ENCODE results near the gene MRPS18A. TPM values are rescaled to one million over a fixed set of nuclear protein-coding genes. Genes with fewer than 3 reads are reported as not detected.
A peak's percentile ranks its signal among the peaks of the same experiment; 100 is the strongest.

The MRPS18A gene
- total and polyA plus RNA-seq, 9 of the 15 experiments (the other 6 are each of a cell fraction or from before 2014, with no cell fraction given): 87.5 to 243 (median 125) TPM

GRCh38 chr6:43724914-43725642, 37.5 kb upstream of the MRPS18A start (continued):
- TF ChIP-seq RERE (CRISPR knock-in tag; IDR thresholded peaks at IDR 0.05; ENCODE audit: borderline replicate concordance) (no peak), RNF2 (IDR thresholded peaks at IDR 0.05) (peak; percentile 96), RAD21 (CRISPR knock-in tag; conservative IDR thresholded peaks at IDR 0.05 in 1 of 2, IDR thresholded peaks at IDR 0.05 in 1 of 2) (peak; percentile 16 to 40; a peak in 2 of 4 replicates), RFX5 (IDR thresholded peaks at IDR 0.05; ENCODE audit: low read depth, low read length) (peak; percentile 89), PKNOX1 (IDR thresholded peaks at IDR 0.05) (peak; percentile 24; the same call in 1 of the 2 replicates), TRIM24 (IDR thresholded peaks at IDR 0.05) (peak; percentile 90 to 91), TBL1XR1 (IDR thresholded peaks at IDR 0.05; ENCODE audit: low read length in 2 of 2) (peak; percentile 62 to 89; a peak in 3 of 4 replicates), GTF2E2 (tag; IDR thresholded peaks at IDR 0.05) (no peak; the same call in 1 of the 2 replicates), TEAD4 (IDR thresholded peaks at IDR 0.05; ENCODE audit: low read length) (peak; percentile 78; the same call in 1 of the 2 replicates), TEAD4 (CRISPR knock-in tag; IDR thresholded peaks at IDR 0.05; ENCODE audit: borderline replicate concordance) (no peak), SP1 (CRISPR knock-in tag; IDR thresholded peaks at IDR 0.05) (no peak; the same call in 1 of the 2 replicates), XRCC3 (IDR thresholded peaks at IDR 0.05) (no peak), RCOR1 (IDR thresholded peaks at IDR 0.05; ENCODE audit: borderline replicate concordance in 1 of 2, low read depth in 2 of 2, low read length in 2 of 2) (peak; percentile 18 to 97; a peak in 3 of 4 replicates), GABPA (tag; conservative IDR thresholded peaks at IDR 0.05; ENCODE audit: low read depth) (0 out of 2 replicates have a peak, but pooled peaks have one; percentile 14), HES1 (IDR thresholded peaks at IDR 0.05; ENCODE audit: low read depth) (peak; percentile 99), YY1 (IDR thresholded peaks at IDR 0.05; ENCODE audit: borderline replicate concordance in 1 of 3, control insufficient read depth in 1 of 3, extremely low read depth in 1 of 3, insufficient read depth in 3 of 3, insufficient read length in 1 of 3, insufficient replicate concordance in 2 of 3, low read depth in 1 of 3, low read length in 2 of 3) (peak in 1 of 3 experiments; percentile 5), ARID1B (IDR thresholded peaks at IDR 0.05) (peak; percentile 87), POLR2AphosphoS2 (IDR thresholded peaks at IDR 0.05; ENCODE audit: low read length) (no peak), HNRNPUL1 (IDR thresholded peaks at IDR 0.05; ENCODE audit: low read length) (no peak), RBM34 (IDR thresholded peaks at IDR 0.05; ENCODE audit: borderline replicate concordance, insufficient read depth, low read length) (no peak), ZNF830 (CRISPR knock-in tag; IDR thresholded peaks at IDR 0.05) (0 out of 2 replicates have a peak, but pooled peaks have one; percentile 27)
